HG03135 (cell line): ENCODE data around the gene CD70.
"Not testable (repeated sequence)": the region's sequence is repeated elsewhere in the genome, so short reads cannot be mapped to it uniquely, and the experiment has no call there.

Experiments
- ATAC-seq: cut with Tn5 transposase; IDR thresholded peaks from one replicate; pipeline ENCODE4 v1.9.1; 2021; ENCODE audit warnings: mild to moderate bottlenecking, moderate library complexity; ENCODE audit not compliant: unreplicated experiment

The CD70 gene

GRCh38 chr19:6572217-6572616 is 18.7 kb downstream of the CD70 start:
- no peak for ATAC-seq

GRCh38 chr19:6571167-6571566 is 19.8 kb downstream of the CD70 start:
- no peak for ATAC-seq

GRCh38 chr19:6570764-6571163 is 20.2 kb downstream of the CD70 start:
- no peak for ATAC-seq

- no peak for ATAC-seq
Observed at GRCh38 chr19:6568816-6569215, 22.1 kb downstream of the CD70 start.

- no peak for ATAC-seq
Observed at GRCh38 chr19:6568010-6568526, 22.9 kb downstream of the CD70 start.

GRCh38 chr19:6566727-6567126 is 24.2 kb downstream of the CD70 start:
- ATAC-seq = not testable (repeated sequence)

- ATAC-seq = no peak
Observed at GRCh38 chr19:6564393-6564792, 26.6 kb downstream of the CD70 start.

GRCh38 chr19:6562437-6562836 is 28.5 kb downstream of the CD70 start:
- ATAC-seq = not testable (repeated sequence)

- ATAC-seq = no peak
Observed at GRCh38 chr19:6556480-6557195, 34.3 kb downstream of the CD70 start.

- ATAC-seq = no peak
Observed at GRCh38 chr19:6556043-6556449, 34.9 kb downstream of the CD70 start.

- ATAC-seq = no peak
Observed at GRCh38 chr19:6551607-6552450, 39.1 kb downstream of the CD70 start.

GRCh38 chr19:6551091-6551490 is 39.9 kb downstream of the CD70 start:
- no peak for ATAC-seq

GRCh38 chr19:6550679-6551078 is 40.3 kb downstream of the CD70 start:
- ATAC-seq = not testable (repeated sequence)

- ATAC-seq = no peak
Observed at GRCh38 chr19:6543866-6544347, 47.0 kb downstream of the CD70 start.

- ATAC-seq = no peak
Observed at GRCh38 chr19:6540918-6541689, 49.8 kb downstream of the CD70 start.

- ATAC-seq = no peak
Observed at GRCh38 chr19:6539514-6539913, 51.4 kb downstream of the CD70 start.
